Esophagus (tissue), 2 donors: Measurements from ENCODE around the gene PARP8. TPM values are rescaled to one million over a fixed set of nuclear protein-coding genes. Genes with fewer than 3 reads are reported as not detected.
"Not testable (repeated sequence)": the region's sequence is repeated elsewhere in the genome, so short reads cannot be mapped to it uniquely, and the experiment has no call there.

Experiments used
- H3K27ac ChIP-seq, 2 donors: one replicate each; pipeline ENCODE4 v1.5.1; 2013; ENCODE audit warnings: low read depth in 2 of 2, mild to moderate bottlenecking in 2 of 2, inconsistent platforms in 1 of 2, low read length in 1 of 2, moderate library complexity in 1 of 2
- H3K27me3 ChIP-seq, 2 donors: one replicate each; pipeline ENCODE4 v1.6.1; 2013; ENCODE audit warnings: low read length in 2 of 2, control low read depth in 1 of 2, mild to moderate bottlenecking in 1 of 2; ENCODE audit not compliant: insufficient read depth in 2 of 2, control insufficient read depth in 1 of 2
- H3K36me3 ChIP-seq, 2 donors: one replicate each; pipeline ENCODE4 v1.6.1; 2013; ENCODE audit warnings: low read length in 1 of 2; ENCODE audit not compliant: control insufficient read depth in 2 of 2, insufficient read depth in 2 of 2
- H3K4me1 ChIP-seq, 2 donors: one replicate each; pipeline ENCODE4 v1.6.1; 2013; ENCODE audit warnings: low read length in 1 of 2; ENCODE audit not compliant: control insufficient read depth in 2 of 2, insufficient read depth in 2 of 2
- H3K4me3 ChIP-seq, 2 donors: one replicate each; pipeline ENCODE4 v1.5.1; 2013; ENCODE audit warnings: low read length in 2 of 2, mild to moderate bottlenecking in 2 of 2, low read depth in 1 of 2, moderate library complexity in 1 of 2
- H3K9me3 ChIP-seq, 2 donors: one replicate each; pipeline ENCODE4 v1.6.1; 2013; ENCODE audit warnings: mild to moderate bottlenecking in 2 of 2, low read depth in 1 of 2, low read length in 1 of 2, moderate library complexity in 1 of 2; ENCODE audit not compliant: control insufficient read depth in 2 of 2, insufficient read depth in 1 of 2
- WGBS, 2 donors: extraction: QIAGEN DNeasy Blood & Tissue Kit; methylation state at CpG; one replicate each; pipeline ENCODE4 v1.1.7; 2013; 5-methylcytosine and 5-hydroxymethylcytosine counted together
- polyA plus RNA-seq, 2 donors: library from polyadenylated mRNA; stranded (reverse); fragments of 200-250 nt; gene quantifications; one replicate each; pipeline ENCODE4 v1.2.3, GENCODE V29; 2013
- donor health status: healthy with polysubstance abuse.
- donor health status: Bipolar disorder and iron deficiency.

Gene PARP8, protein sequence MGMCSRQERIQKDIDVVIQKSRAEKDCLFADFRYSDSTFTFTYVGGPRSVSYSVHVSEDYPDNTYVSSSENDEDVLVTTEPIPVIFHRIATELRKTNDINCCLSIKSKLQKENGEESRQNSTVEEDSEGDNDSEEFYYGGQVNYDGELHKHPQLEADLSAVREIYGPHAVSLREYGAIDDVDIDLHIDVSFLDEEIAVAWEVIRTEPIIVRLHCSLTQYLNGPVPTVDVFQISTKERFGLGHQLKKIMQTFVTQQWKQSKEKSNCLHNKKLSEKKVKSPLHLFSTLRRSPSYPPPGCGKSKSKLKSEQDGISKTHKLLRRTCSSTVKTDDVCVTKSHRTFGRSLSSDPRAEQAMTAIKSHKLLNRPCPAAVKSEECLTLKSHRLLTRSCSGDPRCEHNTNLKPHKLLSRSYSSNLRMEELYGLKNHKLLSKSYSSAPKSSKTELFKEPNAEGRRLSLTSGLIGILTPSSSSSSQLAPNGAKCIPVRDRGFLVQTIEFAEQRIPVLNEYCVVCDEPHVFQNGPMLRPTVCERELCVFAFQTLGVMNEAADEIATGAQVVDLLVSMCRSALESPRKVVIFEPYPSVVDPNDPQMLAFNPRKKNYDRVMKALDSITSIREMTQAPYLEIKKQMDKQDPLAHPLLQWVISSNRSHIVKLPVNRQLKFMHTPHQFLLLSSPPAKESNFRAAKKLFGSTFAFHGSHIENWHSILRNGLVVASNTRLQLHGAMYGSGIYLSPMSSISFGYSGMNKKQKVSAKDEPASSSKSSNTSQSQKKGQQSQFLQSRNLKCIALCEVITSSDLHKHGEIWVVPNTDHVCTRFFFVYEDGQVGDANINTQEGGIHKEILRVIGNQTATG
- 1 to 10 TPM; 4.5 to 5.6 TPM for polyA plus RNA-seq

DNA sequence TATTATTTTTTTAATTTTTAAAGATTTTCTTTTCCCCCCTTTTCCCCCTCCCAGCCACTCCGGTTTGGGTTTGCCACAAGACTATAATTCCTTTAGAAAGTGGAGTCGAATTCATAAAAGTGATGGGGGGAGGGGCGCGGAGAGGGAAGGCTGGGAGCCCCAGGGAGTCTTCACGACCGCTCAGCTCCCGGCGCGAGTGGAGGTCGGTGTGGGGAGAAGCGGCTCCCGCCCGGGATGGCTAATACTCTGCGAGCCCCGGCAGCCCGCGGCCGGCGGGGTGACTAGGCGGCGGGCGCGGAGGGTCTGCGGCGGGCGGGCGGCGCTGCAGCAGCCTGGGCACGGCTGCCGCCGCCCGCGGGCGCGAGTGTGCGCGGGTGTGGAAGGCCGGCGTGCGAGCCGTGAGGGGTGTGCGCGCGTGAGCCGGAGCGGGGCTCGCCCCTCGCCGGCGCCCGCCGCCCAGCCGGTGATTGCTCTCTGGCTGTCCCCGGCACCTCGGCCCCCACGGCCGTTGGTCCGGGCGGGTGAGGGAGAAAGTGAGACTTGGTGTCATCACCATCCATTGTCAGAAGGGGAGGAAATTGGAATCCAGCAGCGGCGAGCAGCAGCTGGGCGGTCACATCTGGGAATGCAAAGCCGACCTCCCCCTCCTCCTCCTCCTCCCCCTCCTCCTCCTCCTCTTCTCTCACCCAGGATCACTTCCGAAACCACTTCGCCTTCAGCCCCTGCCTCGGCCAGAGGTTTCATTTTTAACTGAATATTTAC is at the start of gene PARP8:
Gene PARP8, plus strand, starts transcription at position 377 of the 762 bp plus-strand sequence. CDS start 459 bp downstream, outside the sequence.
- no peaks in the 10 kb centered on the region for H3K27me3 ChIP-seq
- no peaks in the 10 kb centered on the region for H3K36me3 ChIP-seq
- H3K4me1 ChIP-seq: no peaks in the 10 kb centered on the region
- 0 to 1% methylated on average over 51 to 66 of the region's 66 CpGs for WGBS, 2 donors
- peak within 1 kb of the TSS; percentile 92 to 96 for H3K27ac ChIP-seq
- H3K9me3 ChIP-seq: no peaks in the 10 kb centered on the region
- peak within 1 kb of the TSS; percentile 83 to 89 for H3K4me3 ChIP-seq

DNA sequence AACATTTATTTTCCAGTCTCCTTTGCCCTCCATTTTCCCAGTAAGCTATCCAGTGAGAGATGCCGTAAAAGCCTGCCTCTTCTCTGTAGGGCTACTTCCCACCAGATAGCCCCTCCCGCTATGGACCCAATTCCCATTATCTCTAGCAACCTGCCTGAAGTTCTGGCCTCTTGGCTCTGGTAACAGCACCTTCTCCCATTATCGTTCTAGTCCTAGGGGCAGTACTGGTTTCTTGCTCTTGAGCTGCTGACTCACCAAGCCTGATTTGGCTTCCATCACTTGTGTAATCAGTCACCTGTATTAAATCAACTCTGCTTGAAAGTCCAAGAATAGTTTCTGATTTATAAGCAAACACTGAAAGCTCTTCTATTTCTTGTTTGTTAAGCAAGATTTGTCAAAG is 42.8 kb upstream of the PARP8 start:
- Histone ChIP-seq H3K36me3 (no peaks in the 10 kb centered on the region), H3K9me3 (no peaks in the 10 kb centered on the region), H3K27ac (no peak overlapping the region), H3K27me3 (no peaks in the 10 kb centered on the region), H3K4me3 (no peak overlapping the region), H3K4me1 (no peaks in the 10 kb centered on the region)
- 59 to 61% methylated on average over 3 of the region's 3 CpGs for WGBS, 2 donors

GRCh38 chr5:50634866-50635265 is 31.6 kb upstream of the PARP8 start:
- not testable (repeated sequence) for H3K27ac ChIP-seq, H3K9me3 ChIP-seq, H3K36me3 ChIP-seq, H3K4me3 ChIP-seq, H3K4me1 ChIP-seq, H3K27me3 ChIP-seq
- 64 to 72% methylated on average over 2 of the region's 2 CpGs for WGBS, 2 donors

DNA sequence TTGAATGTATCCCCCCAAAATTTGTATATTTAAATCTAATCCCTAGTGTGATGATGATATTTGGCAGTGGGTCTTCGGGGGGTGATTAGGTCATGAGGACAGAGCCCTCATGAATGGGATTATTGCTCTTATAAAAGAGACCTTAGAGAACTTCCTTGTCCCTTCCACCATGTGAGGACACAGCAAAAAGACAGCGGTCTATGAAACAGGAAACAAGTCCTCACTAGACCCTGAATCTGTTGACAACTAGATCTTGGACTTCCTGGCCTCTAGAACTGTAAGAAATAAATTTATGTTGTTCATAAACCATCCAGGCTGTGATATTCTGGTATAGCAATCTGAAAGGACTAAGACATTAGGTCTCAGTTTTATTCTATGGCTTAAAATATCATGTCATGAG is 28.9 kb upstream of the PARP8 start:
- not testable (repeated sequence) for H3K9me3 ChIP-seq, H3K36me3 ChIP-seq, H3K4me1 ChIP-seq, H3K4me3 ChIP-seq, H3K27ac ChIP-seq, H3K27me3 ChIP-seq
- 72 to 83% methylated on average over 2 of the region's 2 CpGs for WGBS, 2 donors

DNA sequence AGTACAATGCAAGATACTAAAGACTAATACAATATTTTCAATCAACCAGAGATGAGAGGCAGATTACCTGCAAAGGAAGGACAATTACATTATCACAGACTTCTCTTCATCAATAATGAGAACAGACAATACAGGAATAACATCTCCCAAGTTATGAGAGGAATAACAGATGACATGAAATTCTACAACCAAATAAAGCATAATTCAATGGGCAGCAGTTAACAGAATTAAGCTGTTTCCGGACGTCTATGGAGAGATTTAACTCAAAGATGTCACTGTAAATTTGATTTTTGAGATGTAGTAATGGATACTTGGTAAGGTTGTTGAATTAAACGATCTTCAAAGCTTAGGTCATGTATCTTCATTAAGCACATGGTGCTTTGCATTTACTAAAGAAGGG is 19.8 kb upstream of the PARP8 start:
- Histone ChIP-seq H3K4me3 (no peak overlapping the region), H3K27ac (no peak overlapping the region), H3K36me3 (no peaks in the 10 kb centered on the region), H3K4me1 (no peaks in the 10 kb centered on the region), H3K9me3 (no peaks in the 10 kb centered on the region), H3K27me3 (no peaks in the 10 kb centered on the region)
- 79 to 80% methylated on average over 3 of the region's 3 CpGs for WGBS, 2 donors

DNA sequence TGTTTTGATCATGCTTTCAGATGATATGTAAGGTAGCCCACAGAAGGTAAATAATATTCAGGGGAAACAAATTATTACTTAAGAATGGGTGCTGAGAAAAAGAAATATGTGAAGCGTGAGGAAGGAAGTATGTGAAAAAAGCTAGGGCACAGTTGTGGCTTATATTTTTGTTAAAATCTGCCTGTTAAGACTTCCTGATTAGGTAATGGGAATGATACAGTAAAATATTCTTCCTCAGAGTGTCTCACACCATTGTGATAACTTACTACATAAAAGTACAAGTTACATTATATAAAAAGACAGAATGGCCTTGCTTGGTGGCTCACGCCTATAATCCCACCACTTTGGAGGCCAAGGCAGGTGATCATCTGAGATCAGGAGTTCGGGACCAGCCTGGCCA is 18.7 kb upstream of the PARP8 start:
- no peak overlapping the region for H3K27ac ChIP-seq
- WGBS, 2 donors: 82% methylated on average over 3 of the region's 3 CpGs
- no peak overlapping the region for H3K4me3 ChIP-seq
- no peaks in the 10 kb centered on the region for H3K27me3 ChIP-seq
- no peaks in the 10 kb centered on the region for H3K9me3 ChIP-seq
- H3K36me3 ChIP-seq: no peaks in the 10 kb centered on the region
- no peaks in the 10 kb centered on the region for H3K4me1 ChIP-seq

DNA sequence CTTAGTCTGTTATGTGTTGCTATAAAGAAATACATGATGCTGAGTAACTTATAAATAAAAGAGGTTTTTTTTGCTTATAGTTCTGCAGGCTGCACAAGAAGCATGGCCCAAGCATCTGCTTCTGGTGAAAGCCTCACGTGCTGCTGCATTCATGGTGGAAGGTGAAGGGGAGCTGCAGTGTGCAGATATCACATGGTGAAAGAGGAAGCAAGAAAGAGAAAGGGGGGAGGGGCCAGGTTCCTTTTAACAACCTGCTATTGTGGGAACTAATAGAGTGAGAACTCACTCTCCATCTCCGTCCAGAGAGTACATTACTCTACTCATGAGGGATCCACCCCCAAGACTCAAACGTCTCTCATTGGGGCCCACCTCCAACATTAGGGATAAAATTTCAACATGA is 12.5 kb upstream of the PARP8 start:
- Histone ChIP-seq H3K4me1 (no peaks in the 10 kb centered on the region), H3K4me3 (no peak overlapping the region), H3K27ac (no peak overlapping the region), H3K9me3 (no peaks in the 10 kb centered on the region), H3K27me3 (no peaks in the 10 kb centered on the region), H3K36me3 (no peaks in the 10 kb centered on the region)
- 80 to 88% methylated on average over 3 of the region's 3 CpGs for WGBS, 2 donors

DNA sequence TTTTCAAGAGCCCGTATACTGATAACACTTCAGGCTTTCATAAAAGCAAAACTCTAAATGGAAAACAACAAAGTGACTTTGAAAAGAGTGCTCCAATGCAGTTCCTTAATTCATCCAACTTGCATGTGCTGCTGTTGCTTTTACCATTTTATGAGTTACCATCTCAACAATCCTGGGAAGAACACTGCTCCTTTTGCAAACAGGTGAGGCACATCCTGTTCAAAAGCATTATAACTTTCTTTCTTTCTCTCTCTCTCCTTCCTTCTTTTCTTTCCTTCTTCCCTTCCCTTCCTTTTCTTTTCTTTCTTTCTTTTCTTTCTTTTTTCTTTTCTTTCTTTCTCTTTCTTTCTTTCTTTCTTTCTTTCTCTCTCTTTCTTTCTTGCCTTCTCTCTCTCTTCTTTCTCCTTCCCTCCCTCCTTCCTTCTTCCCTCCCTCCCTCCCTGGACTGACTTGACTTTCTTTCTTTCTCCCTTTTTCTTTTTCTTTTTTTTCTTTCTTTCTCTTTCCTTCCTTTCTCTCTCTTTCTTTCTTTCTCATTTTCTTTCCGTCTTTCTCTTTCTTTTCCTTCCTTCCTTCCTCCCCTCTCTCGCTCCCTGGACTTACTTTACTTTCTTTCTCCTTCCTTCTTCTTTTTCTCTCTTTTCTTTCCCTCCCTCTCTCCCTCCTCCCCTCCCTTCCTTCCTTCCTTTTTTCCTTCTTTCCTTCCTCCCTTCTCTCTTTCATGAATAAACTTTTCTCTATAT is 11.2 kb upstream of the PARP8 start:
- H3K27me3 ChIP-seq: no peaks in the 10 kb centered on the region
- no peaks in the 10 kb centered on the region for H3K36me3 ChIP-seq
- H3K4me3 ChIP-seq: no peak overlapping the region
- H3K9me3 ChIP-seq: no peaks in the 10 kb centered on the region
- no peak overlapping the region for H3K27ac ChIP-seq
- WGBS, 2 donors: 48 to 55% methylated on average over 3 of the region's 3 CpGs
- no peaks in the 10 kb centered on the region for H3K4me1 ChIP-seq

- H3K27me3 ChIP-seq: no peaks in the 10 kb centered on the region
- no peaks in the 10 kb centered on the region for H3K36me3 ChIP-seq
- no peaks in the 10 kb centered on the region for H3K4me1 ChIP-seq
- no peak overlapping the region for H3K27ac ChIP-seq
- H3K4me3 ChIP-seq: no peak overlapping the region
- no peaks in the 10 kb centered on the region for H3K9me3 ChIP-seq
- WGBS, 2 donors: 34 to 44% methylated on average over 2 of the region's 2 CpGs
Measured at GRCh38 chr5:50655810-50656205, 10.6 kb upstream of the PARP8 start.
